ENCODE measurements around the gene GPBP1L1.

The GPBP1L1 gene

DNA sequence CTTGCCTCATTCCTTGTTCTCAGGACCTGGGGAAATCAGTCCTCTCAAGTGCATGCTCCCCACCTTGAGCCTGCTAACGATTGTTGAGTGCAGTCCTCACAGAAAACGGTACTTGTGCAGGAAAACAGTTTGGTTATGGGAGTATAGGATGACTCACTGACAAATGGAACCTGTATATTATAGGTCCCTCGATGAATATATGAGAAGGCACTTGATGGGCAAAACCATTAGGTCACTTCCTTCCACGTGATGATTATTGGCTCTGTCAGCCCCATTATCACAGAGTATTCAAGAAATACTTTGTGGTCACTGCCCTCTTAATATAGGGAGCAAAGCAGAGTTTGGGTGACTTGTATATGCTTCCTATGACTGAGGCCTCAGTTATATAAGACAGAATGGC, 68.7 kb downstream of the GPBP1L1 start:
- no peak overlapping the region for H3K9ac ChIP-seq (ENCODE audit: low read length)
- no peaks in the 10 kb centered on the region for H3K79me2 ChIP-seq (ENCODE audit: low read length)
- no peak overlapping the region for H2AFZ ChIP-seq (ENCODE audit: low read depth, low read length)
- peaks cover 13% of the 10 kb centered on the region for H4K20me1 ChIP-seq (ENCODE audit: insufficient read depth, low read length)
- H3K4me1 ChIP-seq (ENCODE audit: low read length) = peaks cover 17% of the 10 kb centered on the region
- no peak overlapping the region for H3K27ac ChIP-seq (ENCODE audit: low read length)
- no peak overlapping the region for H3K4me2 ChIP-seq (ENCODE audit: low read length)
- H3K27me3 ChIP-seq (ENCODE audit: low read depth, low read length) = no peaks in the 10 kb centered on the region
- no peaks in the 10 kb centered on the region for H3K9me3 ChIP-seq (ENCODE audit: insufficient read depth, low read length)
- peaks cover 51% of the 10 kb centered on the region for H3K36me3 ChIP-seq (replicated peaks; ENCODE audit: low read depth, low read length)
- TF ChIP-seq, protein P1, sequence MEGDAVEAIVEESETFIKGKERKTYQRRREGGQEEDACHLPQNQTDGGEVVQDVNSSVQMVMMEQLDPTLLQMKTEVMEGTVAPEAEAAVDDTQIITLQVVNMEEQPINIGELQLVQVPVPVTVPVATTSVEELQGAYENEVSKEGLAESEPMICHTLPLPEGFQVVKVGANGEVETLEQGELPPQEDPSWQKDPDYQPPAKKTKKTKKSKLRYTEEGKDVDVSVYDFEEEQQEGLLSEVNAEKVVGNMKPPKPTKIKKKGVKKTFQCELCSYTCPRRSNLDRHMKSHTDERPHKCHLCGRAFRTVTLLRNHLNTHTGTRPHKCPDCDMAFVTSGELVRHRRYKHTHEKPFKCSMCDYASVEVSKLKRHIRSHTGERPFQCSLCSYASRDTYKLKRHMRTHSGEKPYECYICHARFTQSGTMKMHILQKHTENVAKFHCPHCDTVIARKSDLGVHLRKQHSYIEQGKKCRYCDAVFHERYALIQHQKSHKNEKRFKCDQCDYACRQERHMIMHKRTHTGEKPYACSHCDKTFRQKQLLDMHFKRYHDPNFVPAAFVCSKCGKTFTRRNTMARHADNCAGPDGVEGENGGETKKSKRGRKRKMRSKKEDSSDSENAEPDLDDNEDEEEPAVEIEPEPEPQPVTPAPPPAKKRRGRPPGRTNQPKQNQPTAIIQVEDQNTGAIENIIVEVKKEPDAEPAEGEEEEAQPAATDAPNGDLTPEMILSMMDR (IDR thresholded peaks at IDR 0.05; ENCODE audit: low read depth, low read length) = no peak
- TF ChIP-seq EZH2phosphoT487 (IDR thresholded peaks at IDR 0.05; ENCODE audit: low read depth) = no peak
- no peak overlapping the region for H3K4me3 ChIP-seq (ENCODE audit: low read length)

GRCh38 chr1:45615885-45616284, 70.4 kb downstream of the GPBP1L1 start:
- H3K9me3 ChIP-seq (ENCODE audit: insufficient read depth, low read length) = no peaks in the 10 kb centered on the region
- no peak overlapping the region for H3K9ac ChIP-seq (ENCODE audit: low read length)
- H3K36me3 ChIP-seq (replicated peaks; ENCODE audit: low read depth, low read length) = peaks cover 57% of the 10 kb centered on the region
- H3K27ac ChIP-seq (ENCODE audit: low read length) = no peak overlapping the region; the same call in 1 of the 2 replicates
- no peak overlapping the region for H3K4me3 ChIP-seq (ENCODE audit: low read length)
- peaks cover 17% of the 10 kb centered on the region for H3K4me1 ChIP-seq (ENCODE audit: low read length)
- TF ChIP-seq, protein P1 (IDR thresholded peaks at IDR 0.05; ENCODE audit: low read depth, low read length) = no peak
- no peak for TF ChIP-seq EZH2phosphoT487 (IDR thresholded peaks at IDR 0.05; ENCODE audit: low read depth)
- no peak overlapping the region for H2AFZ ChIP-seq (ENCODE audit: low read depth, low read length)
- peaks cover 13% of the 10 kb centered on the region for H4K20me1 ChIP-seq (ENCODE audit: insufficient read depth, low read length)
- no peaks in the 10 kb centered on the region for H3K79me2 ChIP-seq (ENCODE audit: low read length)
- no peak overlapping the region; the same call in 1 of the 2 replicates for H3K4me2 ChIP-seq (ENCODE audit: low read length)
- H3K27me3 ChIP-seq (ENCODE audit: low read depth, low read length) = no peaks in the 10 kb centered on the region

GRCh38 chr1:45612941-45613579, 73.3 kb downstream of the GPBP1L1 start:
- Histone ChIP-seq H3K9ac (ENCODE audit: low read length) (no peak overlapping the region), H3K79me2 (ENCODE audit: low read length) (no peaks in the 10 kb centered on the region), H3K4me1 (ENCODE audit: low read length) (peaks cover 26% of the 10 kb centered on the region), H3K36me3 (replicated peaks; ENCODE audit: low read depth, low read length) (peaks cover 71% of the 10 kb centered on the region), H3K4me3 (ENCODE audit: low read length) (no peak overlapping the region), H3K4me2 (ENCODE audit: low read length) (no peak overlapping the region), H2AFZ (ENCODE audit: low read depth, low read length) (no peak overlapping the region), H3K27me3 (ENCODE audit: low read depth, low read length) (no peaks in the 10 kb centered on the region), H3K27ac (ENCODE audit: low read length) (no peak overlapping the region), H3K9me3 (ENCODE audit: insufficient read depth, low read length) (no peaks in the 10 kb centered on the region), H4K20me1 (ENCODE audit: insufficient read depth, low read length) (peaks cover 24% of the 10 kb centered on the region)
- no peak for TF ChIP-seq EZH2phosphoT487 (IDR thresholded peaks at IDR 0.05; ENCODE audit: low read depth)
- TF ChIP-seq, protein P1 (IDR thresholded peaks at IDR 0.05; ENCODE audit: low read depth, low read length) = no peak

GRCh38 chr1:45610589-45611226, 75.6 kb downstream of the GPBP1L1 start:
- H3K79me2 ChIP-seq (ENCODE audit: low read length) = peaks cover 8% of the 10 kb centered on the region
- H3K27me3 ChIP-seq (ENCODE audit: low read depth, low read length) = no peaks in the 10 kb centered on the region
- H3K4me2 ChIP-seq (ENCODE audit: low read length) = no peak overlapping the region
- H3K9ac ChIP-seq (ENCODE audit: low read length) = no peak overlapping the region
- peaks cover 19% of the 10 kb centered on the region for H3K4me1 ChIP-seq (ENCODE audit: low read length)
- H3K36me3 ChIP-seq (replicated peaks; ENCODE audit: low read depth, low read length) = peaks cover 61% of the 10 kb centered on the region
- no peak overlapping the region for H3K4me3 ChIP-seq (ENCODE audit: low read length)
- H3K9me3 ChIP-seq (ENCODE audit: insufficient read depth, low read length) = no peaks in the 10 kb centered on the region
- TF ChIP-seq, protein P1 (IDR thresholded peaks at IDR 0.05; ENCODE audit: low read depth, low read length) = no peak
- no peak for TF ChIP-seq EZH2phosphoT487 (IDR thresholded peaks at IDR 0.05; ENCODE audit: low read depth)
- H4K20me1 ChIP-seq (ENCODE audit: insufficient read depth, low read length) = peaks cover 19% of the 10 kb centered on the region
- no peak overlapping the region for H2AFZ ChIP-seq (ENCODE audit: low read depth, low read length)
- H3K27ac ChIP-seq (ENCODE audit: low read length) = no peak overlapping the region

Measured in OCI-LY3 (cell line).